GM12878 (cell line): Measurements from ENCODE around the gene C1orf141.

Experiments
- ATF3 ChIP-seq: IDR thresholded peaks from 2 replicates; pipeline ENCODE4 v1.6.1; 2011; ENCODE audit warnings: low read depth, mild to moderate bottlenecking, low read length, moderate library complexity, borderline replicate concordance; ENCODE audit errors: extremely low read depth
- BACH1 ChIP-seq: fragments of 450-650 bp; IDR thresholded peaks from 2 replicates; pipeline ENCODE4 v1.6.1; 2017; ENCODE audit warnings: mild to moderate bottlenecking, borderline replicate concordance
- E2F4 ChIP-seq: IDR thresholded peaks from 2 replicates; pipeline ENCODE4 v1.6.1; 2012; ENCODE audit warnings: low read depth, low read length, improper control_type of control experiment
- EZH2 ChIP-seq: IDR thresholded peaks from 2 replicates; pipeline ENCODE4 v1.6.1; 2012; ENCODE audit warnings: low read depth, mild to moderate bottlenecking, control low read depth, inconsistent platforms, low read length, borderline replicate concordance; ENCODE audit not compliant: control insufficient read depth
- MXI1 ChIP-seq: fragments of 150-350 bp; IDR thresholded peaks from 2 replicates; pipeline ENCODE4 v1.6.1; 2011; ENCODE audit warnings: low read depth, mild to moderate bottlenecking, inconsistent platforms, low read length, improper control_type of control experiment
- TF ChIP-seq, protein P1 (sequence below), 3 experiments: IDR thresholded peaks in 2 of 3; conservative IDR thresholded peaks in 1 of 3; 2 replicates each; pipeline ENCODE4 v1.5.1; 2011; ENCODE audit warnings: low read depth in 3 of 3, low read length in 3 of 3, mild to moderate bottlenecking in 3 of 3, control low read depth in 2 of 3, moderate library complexity in 2 of 3, inconsistent platforms in 1 of 3, mixed read lengths in 1 of 3; ENCODE audit not compliant: control insufficient read depth in 2 of 3, insufficient read depth in 1 of 3; ENCODE audit errors: extremely low read depth in 1 of 3

DNA sequence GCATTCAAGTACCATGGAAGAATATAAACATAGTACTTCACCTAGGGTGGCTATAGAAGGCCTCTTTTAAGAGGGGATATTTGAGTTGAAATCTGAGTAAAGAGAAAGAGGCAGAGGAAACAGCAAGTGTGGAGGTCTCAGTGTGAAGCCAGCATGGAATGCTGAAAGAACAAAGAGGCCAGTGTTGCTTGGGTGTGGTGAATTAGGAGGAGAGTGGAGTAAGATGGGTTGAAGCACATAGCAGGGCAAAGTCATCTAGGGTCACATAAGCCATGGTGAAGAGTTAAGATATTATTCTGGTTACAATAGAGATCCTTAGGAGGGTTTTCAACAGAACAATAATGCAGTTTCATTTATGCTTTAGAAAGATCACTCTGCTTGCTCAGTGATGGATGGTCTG is 37.5 kb downstream of the C1orf141 start:
- TF ChIP-seq EZH2, result no peak
- TF ChIP-seq MXI1, result no peak
- TF ChIP-seq E2F4, result no peak
- TF ChIP-seq, protein P1, sequence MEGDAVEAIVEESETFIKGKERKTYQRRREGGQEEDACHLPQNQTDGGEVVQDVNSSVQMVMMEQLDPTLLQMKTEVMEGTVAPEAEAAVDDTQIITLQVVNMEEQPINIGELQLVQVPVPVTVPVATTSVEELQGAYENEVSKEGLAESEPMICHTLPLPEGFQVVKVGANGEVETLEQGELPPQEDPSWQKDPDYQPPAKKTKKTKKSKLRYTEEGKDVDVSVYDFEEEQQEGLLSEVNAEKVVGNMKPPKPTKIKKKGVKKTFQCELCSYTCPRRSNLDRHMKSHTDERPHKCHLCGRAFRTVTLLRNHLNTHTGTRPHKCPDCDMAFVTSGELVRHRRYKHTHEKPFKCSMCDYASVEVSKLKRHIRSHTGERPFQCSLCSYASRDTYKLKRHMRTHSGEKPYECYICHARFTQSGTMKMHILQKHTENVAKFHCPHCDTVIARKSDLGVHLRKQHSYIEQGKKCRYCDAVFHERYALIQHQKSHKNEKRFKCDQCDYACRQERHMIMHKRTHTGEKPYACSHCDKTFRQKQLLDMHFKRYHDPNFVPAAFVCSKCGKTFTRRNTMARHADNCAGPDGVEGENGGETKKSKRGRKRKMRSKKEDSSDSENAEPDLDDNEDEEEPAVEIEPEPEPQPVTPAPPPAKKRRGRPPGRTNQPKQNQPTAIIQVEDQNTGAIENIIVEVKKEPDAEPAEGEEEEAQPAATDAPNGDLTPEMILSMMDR (IDR thresholded peaks at IDR 0.05 in 2 of 3, conservative IDR thresholded peaks at IDR 0.05 in 1 of 3; ENCODE audit: control insufficient read depth in 2 of 3, extremely low read depth in 1 of 3, insufficient read depth in 1 of 3, low read depth in 3 of 3, low read length in 3 of 3), result no peak
- TF ChIP-seq BACH1, result no peak
- no peak for TF ChIP-seq ATF3
